Neural progenitor cell (in vitro differentiated cells): ENCODE results near the gene PRR19. TPM values are rescaled to one million over a fixed set of nuclear protein-coding genes. Genes with fewer than 3 reads are reported as not detected.

Source experiments
- DNase-seq: peaks from one replicate; pipeline ENCODE4 v3.0.0-alpha.2; 2016; ENCODE audit warnings: low spot score
- H2AFZ ChIP-seq: fragments of 200-600 bp; sonication (generic); replicated peaks from 2 replicates; pipeline ENCODE4 v1.6.1; 2016; ENCODE audit warnings: antibody characterized with exemption
- H3F3A ChIP-seq: fragments of 200-600 bp; sonication (generic); 2 replicates; pipeline ENCODE4 v1.6.1; 2016; ENCODE audit warnings: antibody characterized with exemption, low read depth
- H3K27ac ChIP-seq: fragments of 200-600 bp; sonication (generic); 2 replicates; pipeline ENCODE4 v1.5.1; 2016; ENCODE audit warnings: mild to moderate bottlenecking
- H3K27me3 ChIP-seq: fragments of 200-600 bp; sonication (generic); 2 replicates; pipeline ENCODE4 v1.6.1; 2016; ENCODE audit warnings: mild to moderate bottlenecking, moderate library complexity
- H3K36me3 ChIP-seq: fragments of 200-600 bp; sonication (generic); 2 replicates; pipeline ENCODE4 v1.5.1; 2016
- H3K4me1 ChIP-seq: fragments of 200-600 bp; sonication (generic); 2 replicates; pipeline ENCODE4 v1.6.1; 2016; ENCODE audit warnings: mixed run types
- H3K4me2 ChIP-seq: fragments of 200-600 bp; sonication (generic); 2 replicates; pipeline ENCODE4 v1.6.1; 2016
- H3K4me3 ChIP-seq: fragments of 200-600 bp; sonication (generic); 2 replicates; pipeline ENCODE4 v1.5.1; 2016
- H3K79me2 ChIP-seq: fragments of 200-600 bp; sonication (generic); 2 replicates; pipeline ENCODE4 v1.6.1; 2016; ENCODE audit warnings: low read depth
- H3K9ac ChIP-seq: fragments of 200-600 bp; sonication (generic); 2 replicates; pipeline ENCODE4 v1.6.1; 2016
- H3K9me3 ChIP-seq: fragments of 200-600 bp; sonication (generic); 2 replicates; pipeline ENCODE4 v1.5.1; 2016; ENCODE audit warnings: low read depth
- H4K20me1 ChIP-seq: fragments of 200-600 bp; sonication (generic); 2 replicates; pipeline ENCODE4 v1.6.1; 2016; ENCODE audit warnings: low read depth
- H3K27ac Mint-ChIP-seq: 3 replicates; pipeline ENCODE4 v1.8.0; 2021; ENCODE audit warnings: mixed read lengths
- H3K27me3 Mint-ChIP-seq: 2 replicates; pipeline ENCODE4 v1.8.0; 2022; ENCODE audit warnings: low read depth, mild to moderate bottlenecking, inconsistent platforms, moderate library complexity, mixed read lengths; ENCODE audit not compliant: insufficient read depth
- H3K36me3 Mint-ChIP-seq: 3 replicates; pipeline ENCODE4 v1.8.0; 2021; ENCODE audit warnings: mixed read lengths
- H3K4me1 Mint-ChIP-seq: 3 replicates; pipeline ENCODE4 v1.8.0; 2021; ENCODE audit warnings: mixed read lengths
- H3K4me3 Mint-ChIP-seq: 3 replicates; pipeline ENCODE4 v1.8.0; 2021; ENCODE audit warnings: mild to moderate bottlenecking, moderate library complexity, mixed read lengths
- H3K9me3 Mint-ChIP-seq: 3 replicates; pipeline ENCODE4 v1.8.0; 2020; ENCODE audit warnings: mixed read lengths
- CTCF ChIP-seq: fragments of 200-600 bp; sonication (generic); IDR thresholded peaks from 2 replicates; pipeline ENCODE4 v1.5.1; 2017; ENCODE audit warnings: antibody characterized with exemption, mild to moderate bottlenecking
- EZH2 ChIP-seq: fragments of 200-600 bp; sonication (generic); IDR thresholded peaks from 2 replicates; pipeline ENCODE4 v1.6.1; 2017; ENCODE audit warnings: antibody characterized with exemption, mild to moderate bottlenecking, moderate library complexity
- EZH2phosphoT487 ChIP-seq: fragments of 200-600 bp; sonication (generic); IDR thresholded peaks from 2 replicates; pipeline ENCODE4 v1.6.1; 2017; ENCODE audit warnings: antibody characterized with exemption
- total RNA-seq: library from RNA; depleted of rRNA; stranded (reverse); fragments of >200 nt; gene quantifications from 2 replicates; pipeline ENCODE4 v1.2.3, GENCODE V29; 2015; ENCODE audit warnings: low replicate concordance

The PRR19 gene
- total RNA-seq, 1 donor from 2014 or later = 1.0 TPM

DNA sequence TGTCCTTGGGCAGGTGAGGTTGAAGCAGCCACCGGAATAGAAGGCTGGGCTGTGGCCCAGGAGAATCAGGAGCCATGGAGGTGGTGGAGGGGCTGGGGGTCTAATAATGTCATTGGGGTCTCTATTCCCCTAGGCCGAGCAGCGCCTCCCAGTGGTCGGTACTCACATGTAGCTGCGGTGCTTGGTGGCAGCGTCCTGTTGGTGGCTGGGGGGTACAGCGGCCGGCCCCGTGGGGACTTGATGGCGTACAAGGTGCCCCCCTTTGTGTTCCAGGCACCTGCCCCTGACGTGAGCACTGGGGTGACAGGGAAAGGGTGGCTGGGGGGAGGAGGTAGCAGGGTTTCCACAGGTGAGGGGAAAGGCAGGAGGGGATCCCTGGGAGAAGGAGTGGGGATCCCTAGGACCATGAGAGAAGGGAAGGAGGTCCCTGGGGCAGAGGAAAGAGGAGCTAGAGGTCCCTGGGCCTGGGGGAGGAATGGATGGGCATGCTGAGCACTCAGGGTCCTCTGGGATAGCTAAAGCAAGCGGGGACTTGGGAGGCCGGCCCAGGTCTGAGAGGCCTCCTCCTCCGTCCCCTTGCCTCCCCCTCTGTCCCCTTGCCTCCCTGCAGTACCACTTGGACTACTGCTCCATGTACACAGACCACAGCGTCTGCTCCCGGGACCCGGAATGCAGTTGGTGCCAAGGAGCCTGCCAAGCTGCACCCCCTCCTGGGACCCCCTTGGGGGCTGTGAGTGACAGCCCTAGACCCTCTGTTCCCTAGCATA is 41.6 kb downstream of the PRR19 start:
- peak; percentile 52 for DNase-seq
- Mint-ChIP-seq H3K9me3 (no peaks in the 10 kb centered on the region), H3K4me3 (peak overlapping the region; percentile 69), H3K27me3 (peaks cover 10% of the 10 kb centered on the region), H3K27ac (peak overlapping the region; percentile 95), H3K36me3 (peaks cover 29% of the 10 kb centered on the region), H3K4me1 (no peaks in the 10 kb centered on the region)
- no peak overlapping the region for H2AFZ ChIP-seq
- H3F3A ChIP-seq = no peaks in the 10 kb centered on the region
- no peaks in the 10 kb centered on the region for H3K27me3 ChIP-seq
- no peak overlapping the region for H3K4me3 ChIP-seq
- no peak overlapping the region for H3K9ac ChIP-seq
- no peaks in the 10 kb centered on the region for H3K79me2 ChIP-seq
- H4K20me1 ChIP-seq = no peaks in the 10 kb centered on the region
- H3K27ac ChIP-seq = no peak overlapping the region
- H3K36me3 ChIP-seq = no peaks in the 10 kb centered on the region
- H3K4me2 ChIP-seq = no peak overlapping the region
- H3K4me1 ChIP-seq = no peaks in the 10 kb centered on the region
- H3K9me3 ChIP-seq = no peaks in the 10 kb centered on the region
- TF ChIP-seq EZH2phosphoT487 (no peak), CTCF (peak; percentile 52)

- H2AFZ ChIP-seq = no peak overlapping the region
- peaks cover 28% of the 10 kb centered on the region for H3K36me3 Mint-ChIP-seq
- no peaks in the 10 kb centered on the region for H3K9me3 Mint-ChIP-seq
- H3K4me2 ChIP-seq = no peak overlapping the region
- no peaks in the 10 kb centered on the region for H3K4me1 ChIP-seq
- no peak overlapping the region for H3K4me3 ChIP-seq
- H3K9me3 ChIP-seq = no peaks in the 10 kb centered on the region
- H3K36me3 ChIP-seq = no peaks in the 10 kb centered on the region
- no peak overlapping the region for H3K27ac ChIP-seq
- H3K27me3 ChIP-seq = no peaks in the 10 kb centered on the region
- H3K27ac Mint-ChIP-seq = peak overlapping the region; percentile 95
- H3K27me3 Mint-ChIP-seq = peaks cover 10% of the 10 kb centered on the region
- no peak for TF ChIP-seq CTCF
- TF ChIP-seq EZH2phosphoT487 = no peak
- TF ChIP-seq EZH2 = no peak
- no peak overlapping the region for H3K4me3 Mint-ChIP-seq
- no peaks in the 10 kb centered on the region for H3K4me1 Mint-ChIP-seq
- no peaks in the 10 kb centered on the region for H4K20me1 ChIP-seq
- no peaks in the 10 kb centered on the region for H3F3A ChIP-seq
- no peak for DNase-seq
- H3K9ac ChIP-seq = no peak overlapping the region
- H3K79me2 ChIP-seq = no peaks in the 10 kb centered on the region
Measured at GRCh38 chr19:42344336-42344893, 42.5 kb downstream of the PRR19 start.

DNA sequence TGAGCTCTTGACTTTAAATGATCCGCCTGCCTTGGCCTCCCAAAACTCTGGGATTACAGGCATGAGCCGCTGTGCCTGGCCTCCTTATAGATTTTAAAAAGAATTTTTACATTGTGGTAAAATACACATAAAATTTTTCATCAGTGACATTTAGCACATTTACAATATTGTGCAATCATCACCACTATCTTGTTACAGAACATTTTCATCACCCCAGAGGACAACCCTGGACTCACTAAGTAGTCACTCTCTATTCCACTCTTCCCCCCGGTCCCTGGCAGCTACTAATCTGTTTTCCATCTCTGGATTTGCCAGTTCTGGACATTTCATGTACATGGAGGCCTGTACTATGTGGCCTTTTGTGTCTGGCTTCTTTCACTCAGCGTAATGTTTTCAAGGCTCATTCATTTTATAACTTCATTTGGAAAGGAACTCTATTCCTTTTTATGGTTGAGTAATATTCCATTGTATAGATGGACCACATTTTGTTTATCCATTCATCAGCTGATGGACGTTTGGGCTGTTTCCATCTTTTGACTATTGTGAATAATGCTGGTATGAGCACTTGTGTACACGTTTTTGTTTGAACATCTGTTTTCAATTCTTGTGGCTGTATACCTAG is 43.4 kb downstream of the PRR19 start:
- no peak overlapping the region for H2AFZ ChIP-seq
- peaks cover 31% of the 10 kb centered on the region for H3K36me3 Mint-ChIP-seq
- H3K4me3 Mint-ChIP-seq = no peak overlapping the region
- TF ChIP-seq EZH2phosphoT487 (no peak), CTCF (no peak), EZH2 (no peak)
- H3K9me3 ChIP-seq = no peaks in the 10 kb centered on the region
- H3K4me2 ChIP-seq = no peak overlapping the region
- no peaks in the 10 kb centered on the region for H3K27me3 ChIP-seq
- no peak overlapping the region for H3K27ac Mint-ChIP-seq
- no peak overlapping the region for H3K9ac ChIP-seq
- no peaks in the 10 kb centered on the region for H3K4me1 ChIP-seq
- H3K27me3 Mint-ChIP-seq = peaks cover 12% of the 10 kb centered on the region
- H3F3A ChIP-seq = no peaks in the 10 kb centered on the region
- DNase-seq = no peak
- no peaks in the 10 kb centered on the region for H3K79me2 ChIP-seq
- H3K4me3 ChIP-seq = no peak overlapping the region
- no peaks in the 10 kb centered on the region for H4K20me1 ChIP-seq
- H3K27ac ChIP-seq = no peak overlapping the region
- H3K4me1 Mint-ChIP-seq = peaks cover 3% of the 10 kb centered on the region
- no peaks in the 10 kb centered on the region for H3K36me3 ChIP-seq
- no peaks in the 10 kb centered on the region for H3K9me3 Mint-ChIP-seq
